NCI-H1417 (cell line): ENCODE measurements around the gene OLFM2.
"Not testable (repeated sequence)": the region's sequence is repeated elsewhere in the genome, so short reads cannot be mapped to it uniquely, and the experiment has no call there.

Experiments
- DNase-seq, 3 experiments: peaks; one replicate each; lab custom pipeline; 2025; lab: John Stamatoyannopoulos, UW

Gene OLFM2

DNA sequence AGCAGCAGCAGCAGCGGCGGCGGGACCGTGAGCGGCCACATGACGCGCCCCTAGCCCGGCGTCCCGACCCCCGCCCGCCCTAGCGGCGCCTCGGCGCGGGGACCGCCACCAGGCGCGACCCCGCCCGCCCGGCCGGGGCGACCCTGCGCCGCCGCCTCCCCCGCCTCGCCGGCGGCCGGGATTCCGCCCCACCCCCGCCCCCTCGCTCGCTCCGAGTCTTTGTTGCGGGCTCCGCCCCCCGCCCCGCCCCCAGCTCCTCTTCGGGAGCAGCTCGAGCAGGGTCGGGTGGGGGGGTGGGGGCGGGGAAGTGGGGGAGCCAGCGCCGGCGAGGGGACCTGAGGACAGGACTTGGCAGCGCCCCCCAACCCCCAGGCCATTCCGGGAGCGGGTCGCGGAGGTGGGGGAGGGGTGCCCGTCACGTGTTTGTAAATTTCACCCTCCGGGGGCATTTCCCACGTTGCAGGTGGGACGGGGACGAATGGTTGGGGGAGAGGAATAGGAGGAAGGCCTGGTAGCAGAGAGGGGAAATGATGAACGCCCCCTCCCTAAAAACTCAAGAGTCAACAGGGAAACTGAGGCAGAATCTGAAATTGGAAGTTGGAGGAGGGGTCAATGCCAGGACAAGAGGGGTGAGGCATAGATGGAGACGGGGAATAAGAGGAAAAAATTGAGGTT is at the start of gene OLFM2:
OLFM2 (minus strand) TSS at position 190 of the 675 bp plus-strand sequence; CDS start at position 41, 149 bp downstream.
- peak in 2 of 3 experiments; percentile 44 for DNase-seq

- DNase-seq: peak in 1 of 3 experiments; percentile 7
Observed at GRCh38 chr19:9981406-9982260, 45.3 kb upstream of the OLFM2 start.

DNA sequence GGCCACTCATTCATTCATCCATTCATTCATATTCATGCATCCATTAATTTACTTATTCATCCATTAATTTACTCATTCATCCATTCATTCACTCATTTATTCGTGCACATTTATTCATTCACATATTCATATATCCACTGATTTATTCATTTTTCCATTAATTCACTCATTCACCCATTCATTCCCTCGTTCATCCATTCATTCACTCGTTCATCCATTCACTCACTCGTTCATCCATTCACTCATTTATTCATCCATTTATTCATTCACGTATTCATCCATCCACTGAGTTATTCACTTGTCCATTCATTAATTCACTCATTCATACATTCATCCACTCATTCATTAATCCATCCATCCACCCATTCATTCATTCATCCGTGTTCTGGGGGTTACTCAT is 35.8 kb upstream of the OLFM2 start:
- DNase-seq: no peak

- no peak for DNase-seq
Observed at GRCh38 chr19:9971166-9971897, 35.0 kb upstream of the OLFM2 start.

GRCh38 chr19:9970481-9970880 is 34.2 kb upstream of the OLFM2 start:
- no peak for DNase-seq

GRCh38 chr19:9969688-9969975 is 33.3 kb upstream of the OLFM2 start:
- no peak for DNase-seq

- no peak for DNase-seq
Observed at GRCh38 chr19:9968820-9969687, 32.7 kb upstream of the OLFM2 start.

DNA sequence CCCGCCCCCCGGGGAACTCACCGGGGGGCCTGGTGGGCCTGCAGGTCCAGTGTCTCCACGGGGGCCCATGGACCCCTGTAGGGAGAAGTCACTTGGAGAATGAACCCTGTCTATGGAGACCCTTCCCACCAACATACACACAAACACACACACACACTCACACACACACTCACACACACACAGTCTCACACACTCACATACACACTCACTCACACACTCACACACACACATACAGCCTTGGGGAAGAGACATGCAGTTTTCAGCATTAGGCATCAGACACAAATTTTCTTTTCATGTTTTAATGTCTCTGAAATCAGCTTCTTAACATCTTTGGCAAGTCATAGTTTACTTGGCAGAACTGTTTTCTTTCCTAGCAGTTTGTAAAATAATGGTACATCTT is 31.0 kb upstream of the OLFM2 start:
- no peak for DNase-seq

DNA sequence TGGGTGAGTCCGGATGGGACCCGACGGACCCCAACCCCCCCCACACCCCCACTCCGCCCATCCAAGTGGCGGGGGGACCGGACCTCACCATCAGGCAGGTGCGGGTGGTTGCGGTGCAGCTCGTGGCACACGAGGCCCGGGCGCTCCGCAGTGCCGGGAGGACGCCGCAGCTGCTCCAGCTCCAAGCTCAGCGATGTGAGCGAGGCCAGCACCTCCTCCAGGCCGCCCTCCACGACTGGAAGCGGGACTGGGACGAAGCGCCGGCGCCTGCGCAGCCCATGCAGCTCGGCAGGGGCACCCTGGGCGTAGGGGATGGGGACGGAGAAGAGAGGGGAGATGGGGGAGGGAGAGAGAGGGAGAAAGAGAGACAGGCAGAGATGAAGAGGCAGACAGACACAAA is 30.1 kb upstream of the OLFM2 start:
- DNase-seq: no peak

GRCh38 chr19:9966024-9966423 is 29.7 kb upstream of the OLFM2 start:
- no peak for DNase-seq

DNA sequence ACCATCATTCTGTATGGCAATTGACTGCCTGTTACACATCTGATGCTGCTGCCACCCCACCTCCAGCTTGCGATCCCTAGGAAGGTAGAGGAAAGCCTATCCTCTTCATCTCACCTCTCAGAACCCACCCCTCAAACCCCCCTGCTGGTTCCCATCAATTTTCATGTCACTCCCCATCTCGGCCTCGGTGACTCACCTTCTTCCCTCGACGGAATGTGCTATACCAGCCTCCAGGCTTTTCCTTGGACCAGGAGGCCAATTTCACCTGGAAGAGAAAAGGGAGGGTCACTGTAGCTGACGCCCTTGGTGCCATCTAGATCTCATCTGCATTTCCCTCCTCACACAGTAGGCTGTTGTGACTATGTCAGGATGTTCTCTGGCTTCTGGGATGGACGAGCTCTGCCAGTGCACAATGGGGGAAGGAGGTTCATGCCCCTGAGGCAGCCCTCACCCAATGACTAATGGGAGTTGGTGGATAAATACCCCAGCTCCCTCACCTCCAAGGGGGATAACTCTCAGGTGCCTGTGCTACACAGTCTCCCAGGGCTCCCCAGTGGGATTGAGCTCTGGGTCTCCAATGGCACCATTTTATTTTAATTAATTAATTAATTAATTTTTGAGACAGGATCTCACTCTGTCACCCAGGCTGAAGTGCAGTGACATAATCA is 26.4 kb upstream of the OLFM2 start:
- DNase-seq: no peak

GRCh38 chr19:9961103-9961502 is 24.8 kb upstream of the OLFM2 start:
- no peak for DNase-seq

- no peak for DNase-seq
Observed at GRCh38 chr19:9958379-9958821, 22.1 kb upstream of the OLFM2 start.

DNA sequence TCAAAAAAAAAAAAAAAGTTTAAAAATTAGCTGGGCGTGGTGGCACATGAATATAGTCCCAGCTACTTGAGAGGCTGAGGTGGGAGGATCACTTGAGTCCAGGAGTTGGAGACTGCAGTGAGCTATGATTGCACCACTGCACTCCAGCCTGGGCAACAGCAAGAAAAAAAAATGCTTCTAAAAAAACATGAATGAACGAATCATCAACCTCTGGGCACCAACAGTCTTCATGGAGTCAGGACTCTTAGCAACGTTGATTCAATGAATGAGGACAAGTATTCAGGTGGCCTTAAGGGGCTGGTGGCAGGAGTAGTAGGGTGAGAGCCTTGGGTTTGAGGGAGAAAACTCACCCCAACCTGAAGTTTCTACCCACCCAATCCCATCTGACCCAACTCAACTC is 20.6 kb upstream of the OLFM2 start:
- DNase-seq: no peak

GRCh38 chr19:9953802-9954542 is 17.7 kb upstream of the OLFM2 start:
- peak in 1 of 3 experiments; percentile 11 for DNase-seq

GRCh38 chr19:9952276-9952675 is 16.0 kb upstream of the OLFM2 start:
- DNase-seq: no peak

DNA sequence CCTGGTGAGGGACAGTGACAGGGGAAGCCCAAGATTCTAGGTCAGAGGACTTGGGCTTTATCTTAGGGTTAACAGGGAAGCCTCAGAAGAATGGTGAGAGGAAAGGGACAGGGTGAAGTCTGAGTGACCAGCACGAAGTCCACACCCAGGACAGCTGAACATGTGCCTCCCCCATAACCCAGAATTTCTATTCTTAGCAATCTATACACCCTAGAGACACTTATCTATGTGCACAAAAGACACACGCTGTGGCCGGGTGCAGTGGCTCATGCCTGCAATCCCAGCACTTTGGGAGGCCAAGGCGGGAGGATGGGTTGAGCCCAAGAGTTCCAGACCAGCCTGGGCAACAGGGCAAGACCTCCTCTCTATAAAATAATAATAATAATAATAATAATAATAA is 11.1 kb upstream of the OLFM2 start:
- no peak for DNase-seq

DNA sequence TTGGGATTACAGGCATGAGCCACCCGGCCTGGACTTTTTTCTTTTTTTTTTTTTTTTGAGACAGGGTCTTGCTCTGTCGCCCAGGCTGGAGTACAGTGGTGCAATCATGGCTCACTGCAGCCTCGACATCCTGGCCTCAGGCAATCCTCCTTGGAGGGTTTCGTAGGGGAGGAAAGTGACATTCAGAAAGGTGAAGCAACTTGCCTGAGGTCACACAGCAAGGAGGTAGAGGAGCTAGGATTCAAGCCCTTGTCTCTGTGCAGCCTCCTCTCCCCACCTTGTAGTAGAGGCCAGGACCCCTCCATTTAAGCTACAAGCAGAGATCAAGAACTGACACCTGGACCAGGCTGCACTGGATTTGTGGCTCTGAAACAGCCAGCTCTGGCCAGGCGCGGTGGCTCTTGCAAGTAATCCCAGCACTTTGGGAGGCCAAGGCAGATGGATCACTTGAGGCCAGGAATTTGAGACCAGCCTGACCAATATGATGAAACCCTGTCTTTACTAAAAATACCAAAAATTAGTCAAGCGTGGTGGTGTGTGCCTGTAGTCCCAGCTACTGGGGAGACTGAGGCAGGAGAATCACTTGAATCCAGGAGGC is 10.3 kb upstream of the OLFM2 start:
- DNase-seq: not testable (repeated sequence)

DNA sequence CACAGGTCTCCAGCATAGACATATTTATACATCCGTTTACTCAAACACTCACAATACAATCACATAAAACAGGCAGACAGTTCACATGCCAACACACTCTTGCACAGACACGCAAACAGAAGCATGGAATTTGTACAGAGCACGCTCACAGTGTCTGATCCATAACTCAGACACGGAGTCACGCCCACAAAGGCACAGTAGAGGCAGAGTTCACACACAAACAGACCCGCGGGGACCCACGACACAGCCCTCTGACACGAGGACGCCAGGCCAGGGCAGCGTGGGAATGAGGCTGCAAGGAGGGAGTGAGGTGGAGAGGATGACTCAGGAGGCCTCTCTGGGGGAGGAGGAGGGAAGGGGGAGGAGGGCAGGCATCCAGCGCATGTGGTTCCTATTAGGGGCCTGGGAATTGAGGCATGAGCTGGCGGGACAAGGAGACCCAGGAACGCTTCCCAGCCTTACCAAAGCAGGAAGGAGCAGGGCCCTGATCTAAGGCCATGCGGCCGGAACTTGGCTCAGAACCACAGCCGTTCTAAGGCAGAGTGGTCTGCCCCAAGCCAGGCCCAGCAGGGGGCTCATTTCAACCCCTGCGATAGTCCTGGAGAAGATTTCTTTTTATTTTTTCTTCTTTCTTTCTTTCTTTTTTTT is 9.1 kb upstream of the OLFM2 start:
- DNase-seq: no peak

DNA sequence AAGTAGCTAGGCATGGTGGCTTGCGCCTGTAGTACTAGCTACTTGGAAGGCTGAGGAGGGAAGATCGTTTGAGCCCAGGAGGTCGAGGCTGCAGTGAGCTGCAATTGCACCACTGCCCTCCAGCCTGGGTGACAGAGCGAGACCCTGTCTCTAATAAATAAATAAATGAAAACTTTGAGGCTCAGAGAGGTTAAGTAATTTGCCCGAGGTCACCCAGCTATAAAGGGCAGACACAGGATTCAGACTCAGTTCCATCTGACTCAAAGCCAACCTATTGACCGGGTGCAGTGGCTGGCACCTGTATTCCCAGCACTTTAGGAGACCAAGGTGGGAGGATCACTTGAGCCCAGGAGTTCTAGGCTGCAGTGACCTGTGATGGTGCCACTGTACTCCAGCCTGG is 7.4 kb upstream of the OLFM2 start:
- DNase-seq: no peak
